Measurements from ENCODE around the gene RPUSD4.
"Not testable (repeated sequence)": the region's sequence is repeated elsewhere in the genome, so short reads cannot be mapped to it uniquely, and the experiment has no call there.

The RPUSD4 gene

GRCh38 chr11:126211236-126212088 is at the start of gene RPUSD4, which contains the start of gene FAM118B:
Gene RPUSD4, minus strand, starts transcription at chr11:126211650. Its CDS starts 12 bp downstream, at chr11:126211638.
Gene FAM118B, plus strand, starts transcription at chr11:126211782. Its CDS starts 23,220 bp downstream, at chr11:126235002.
- intact Hi-C loops (cut with DNase I): loop anchor here (5.0 kb wide), 1 partner anchor 56 kb away; the partner anchor contains the start of genes FOXRED1 and SRPRA
- DNase-seq: peak; percentile 97 to 100 (median 99)

- peak in 6 of 42 donors; percentile 22 to 57 (median 44) for DNase-seq
- intact Hi-C loops (cut with DNase I): no loop called here
Measured at GRCh38 chr11:126257764-126258163, 46.3 kb upstream of the RPUSD4 start.

DNA sequence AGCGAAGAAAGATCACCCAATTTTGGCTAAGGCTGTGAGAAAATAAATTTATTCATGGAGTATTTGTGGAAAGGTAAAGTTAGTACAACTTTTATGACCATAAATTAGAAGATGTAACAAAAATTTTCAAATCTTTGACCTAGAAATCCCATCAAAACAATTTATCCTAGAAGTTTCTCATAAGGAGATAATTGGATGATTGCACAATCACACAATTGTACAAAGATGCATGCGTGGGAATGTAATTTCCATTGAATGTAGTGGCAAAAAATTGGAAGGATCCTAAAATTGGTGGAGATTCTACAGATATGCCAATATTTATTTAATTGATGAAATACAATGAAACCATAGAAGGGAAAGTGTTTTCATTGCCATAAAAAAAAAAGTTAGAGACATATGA is 45.7 kb upstream of the RPUSD4 start:
- DNase-seq: no peak
- intact Hi-C loops (cut with DNase I): no loop called here

GRCh38 chr11:126256216-126256615 is 44.8 kb upstream of the RPUSD4 start:
- intact Hi-C loops (cut with DNase I): no loop called here
- no peak for DNase-seq

- DNase-seq; intact Hi-C loops (cut with DNase I): not testable (repeated sequence)
Measured at GRCh38 chr11:126255507-126255906, 44.1 kb upstream of the RPUSD4 start.

- intact Hi-C loops (cut with DNase I): no loop called here
- no peak for DNase-seq
Measured at GRCh38 chr11:126254819-126255218, 43.4 kb upstream of the RPUSD4 start.

DNA sequence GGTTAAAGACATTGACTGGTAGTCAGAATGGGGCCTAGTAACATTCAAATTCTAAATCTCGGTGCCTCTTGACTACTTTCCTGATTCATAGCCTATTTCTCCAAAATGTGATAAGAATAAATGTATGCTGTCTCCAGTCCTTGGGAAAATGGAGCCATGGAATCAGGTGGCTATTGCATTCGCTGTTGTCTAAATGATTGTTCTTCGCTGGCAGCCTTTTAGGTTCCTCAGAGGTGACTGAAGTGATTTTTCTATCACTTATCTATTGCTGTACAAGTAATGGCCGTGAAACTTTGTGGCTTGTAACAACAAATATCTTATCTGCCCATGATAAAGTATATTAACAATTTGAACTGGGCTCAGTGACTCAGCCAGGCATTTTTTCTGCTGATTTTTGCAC is 41.8 kb upstream of the RPUSD4 start:
- no peak for DNase-seq
- intact Hi-C loops (cut with DNase I): no loop called here

DNA sequence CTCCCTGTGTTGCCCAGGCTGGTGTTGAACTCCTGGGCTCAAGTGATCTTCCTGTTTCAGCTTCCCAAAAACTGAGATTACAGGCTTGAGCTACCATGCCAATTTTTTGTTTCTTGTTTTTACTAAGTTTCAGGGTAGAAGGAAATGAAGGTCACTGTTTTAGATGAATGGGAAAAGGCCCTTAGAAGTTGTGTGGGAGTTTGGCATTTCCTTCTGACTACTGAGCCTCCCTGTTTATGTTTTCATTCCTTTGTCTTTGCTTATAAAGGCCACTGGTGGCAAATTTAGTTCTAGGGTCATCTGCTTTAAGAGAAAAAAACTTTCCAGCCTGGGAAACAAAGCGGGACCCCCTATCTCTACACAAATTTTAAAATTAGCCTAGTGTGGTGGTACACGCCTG is 35.2 kb upstream of the RPUSD4 start:
- DNase-seq: no peak
- intact Hi-C loops (cut with DNase I): no loop called here

DNA sequence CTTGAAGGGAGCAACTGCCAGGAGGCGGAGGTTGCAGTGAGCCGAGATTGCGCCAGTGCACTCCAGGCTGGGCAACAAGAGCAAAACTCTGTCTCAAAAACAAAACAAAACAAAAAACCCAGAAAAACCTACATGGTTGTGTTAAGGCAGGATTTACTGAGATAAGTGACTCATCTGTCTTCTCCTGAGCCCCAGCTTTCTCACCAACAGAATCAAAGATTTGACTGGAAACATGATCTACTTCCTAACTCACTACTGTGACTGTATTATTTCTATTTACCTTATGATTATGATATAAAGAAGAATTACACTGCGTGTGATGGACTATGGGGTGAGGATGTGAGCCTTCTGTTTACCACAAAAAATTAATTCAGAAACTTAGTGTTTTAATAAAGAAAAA is 21.9 kb upstream of the RPUSD4 start:
- intact Hi-C loops (cut with DNase I): no loop called here
- DNase-seq: no peak

DNA sequence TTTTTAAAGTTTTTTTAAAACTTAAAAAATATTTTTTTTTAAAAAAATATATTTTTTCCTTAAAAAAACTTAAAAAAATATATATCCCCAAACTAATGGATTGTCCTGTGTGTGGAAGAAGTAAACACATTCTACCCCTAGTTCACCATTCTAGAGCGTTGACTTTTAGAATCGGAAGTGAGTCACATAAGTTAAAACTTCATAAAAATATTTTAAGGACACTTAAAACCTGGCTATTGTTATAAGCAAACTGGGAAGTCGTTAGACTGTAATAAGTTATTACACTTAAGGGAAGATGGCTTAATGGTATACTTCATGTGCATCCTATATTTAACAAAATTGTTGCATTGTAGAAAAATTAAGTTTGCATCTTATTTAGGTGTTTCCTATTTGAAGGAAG is 21.2 kb upstream of the RPUSD4 start:
- DNase-seq: no peak
- intact Hi-C loops (cut with DNase I): no loop called here

- intact Hi-C loops (cut with DNase I): no loop called here
- DNase-seq: no peak
Measured at GRCh38 chr11:126231725-126232459, 20.4 kb upstream of the RPUSD4 start.

DNA sequence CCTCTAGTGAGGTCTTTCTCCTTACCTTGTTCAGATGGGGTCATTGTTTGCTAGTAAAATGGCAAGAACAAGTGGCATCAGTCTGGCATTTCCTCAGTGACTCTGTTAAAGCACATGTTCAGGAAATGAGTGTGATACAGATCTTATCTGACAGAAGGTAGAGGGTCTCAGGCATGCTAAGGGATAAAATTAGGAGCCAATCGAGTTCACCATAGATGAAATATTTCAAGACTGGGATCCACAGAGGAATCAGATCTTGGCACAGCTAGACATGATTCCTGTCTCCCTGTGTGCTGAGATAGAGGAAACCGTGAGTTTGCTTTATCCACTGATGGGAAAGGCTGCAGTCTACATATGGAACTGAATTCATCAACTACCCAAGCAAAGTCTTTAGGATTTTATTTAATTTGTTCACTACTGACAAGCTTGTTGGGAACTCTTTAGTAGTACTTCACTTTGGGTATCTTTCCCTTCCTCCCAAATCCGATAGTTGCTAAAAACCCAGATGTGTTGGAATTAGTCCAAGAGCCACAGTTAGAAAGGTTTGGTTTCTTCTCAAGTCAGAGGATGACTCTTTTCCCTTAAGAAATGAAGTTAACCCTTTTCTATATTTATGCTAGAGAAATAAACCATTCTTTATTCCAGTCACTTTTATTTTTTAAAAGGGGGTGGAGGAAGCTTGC is 18.5 kb upstream of the RPUSD4 start:
- intact Hi-C loops (cut with DNase I): no loop called here
- DNase-seq: no peak

DNA sequence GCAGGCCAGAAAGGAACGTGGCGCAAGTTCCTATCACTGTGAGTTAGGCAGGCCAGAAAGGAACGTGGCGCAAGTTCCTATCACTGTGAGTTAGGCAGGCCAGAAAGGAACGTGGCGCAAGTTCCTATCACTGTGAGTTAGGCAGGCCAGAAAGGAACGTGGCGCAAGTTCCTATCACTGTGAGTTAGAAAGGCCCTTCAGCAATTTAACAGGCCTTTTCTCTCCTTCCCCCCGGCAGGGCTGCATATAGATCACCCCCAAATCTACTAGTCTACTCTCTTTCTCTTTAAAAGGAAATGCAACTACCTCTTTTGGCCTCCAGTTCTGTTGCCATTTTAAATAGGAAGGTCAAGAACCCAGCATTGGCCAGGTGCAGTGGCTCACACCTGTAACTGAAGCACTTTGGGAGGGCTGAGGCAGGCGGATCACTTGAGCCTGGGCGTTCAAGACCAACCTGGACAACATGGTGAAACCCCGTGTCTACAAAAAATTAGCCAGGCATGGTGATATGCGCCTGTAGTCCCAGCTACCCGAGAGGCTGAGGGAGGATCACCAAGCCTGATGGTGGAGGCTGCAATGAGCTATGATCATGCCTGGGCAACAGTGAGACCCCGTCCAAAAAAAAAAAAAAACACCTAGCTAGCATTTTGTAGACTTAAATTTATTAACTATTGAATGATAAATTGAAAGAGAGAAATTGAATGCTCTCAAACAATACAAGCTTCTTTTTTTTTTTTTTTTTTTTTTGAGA is 15.1 kb upstream of the RPUSD4 start:
- no peak for DNase-seq
- intact Hi-C loops (cut with DNase I): no loop called here

DNA sequence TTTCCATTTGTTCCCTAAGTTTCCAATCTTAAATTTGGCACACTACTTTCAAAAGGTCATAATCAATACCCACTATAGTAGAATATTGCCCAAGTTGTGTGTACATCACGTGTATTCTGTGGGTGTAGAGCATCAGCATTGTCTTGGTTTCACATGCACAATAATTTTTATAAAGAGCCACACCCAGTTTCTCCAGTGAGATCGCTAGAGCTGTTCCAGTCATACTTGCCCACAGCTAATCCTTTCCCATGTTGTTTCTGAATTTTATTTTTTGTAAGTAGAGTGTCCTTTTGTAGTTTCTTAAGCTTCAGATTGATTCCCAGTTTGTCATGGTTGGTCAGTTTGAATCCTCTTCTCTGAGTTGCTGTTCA is 13.8 kb upstream of the RPUSD4 start:
- intact Hi-C loops (cut with DNase I): no loop called here
- DNase-seq: no peak

DNA sequence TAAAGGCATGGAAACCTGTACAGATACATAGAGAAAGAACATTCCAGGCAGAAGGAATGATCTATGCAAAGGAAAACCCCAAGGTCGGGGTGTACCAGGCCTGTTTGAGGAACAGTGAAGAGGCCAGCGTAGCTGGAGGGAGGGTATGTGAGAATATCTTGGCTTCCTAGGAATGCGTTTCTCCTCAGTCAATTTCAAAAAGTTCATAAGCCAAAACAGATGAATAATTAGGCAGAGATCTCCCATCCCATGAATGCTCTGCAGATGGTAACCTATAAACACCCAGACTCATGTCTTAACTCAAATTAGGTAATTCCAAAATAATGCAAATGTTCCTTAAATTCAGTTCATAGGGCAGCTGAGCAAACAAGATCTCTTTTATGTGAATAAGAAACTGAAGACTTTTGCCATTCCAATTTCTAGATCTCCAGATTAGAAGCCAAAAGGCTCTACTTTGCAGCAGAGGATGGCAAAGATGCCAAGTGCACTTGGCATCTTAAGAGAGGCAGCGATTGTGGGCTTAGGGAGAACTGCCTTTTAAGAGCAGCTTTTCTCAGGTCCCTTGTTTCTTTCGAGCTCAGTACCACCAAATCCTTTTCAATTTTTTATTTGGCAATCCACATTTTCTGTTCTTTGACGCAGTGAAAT is 13.3 kb upstream of the RPUSD4 start:
- intact Hi-C loops (cut with DNase I): no loop called here
- DNase-seq: no peak

DNA sequence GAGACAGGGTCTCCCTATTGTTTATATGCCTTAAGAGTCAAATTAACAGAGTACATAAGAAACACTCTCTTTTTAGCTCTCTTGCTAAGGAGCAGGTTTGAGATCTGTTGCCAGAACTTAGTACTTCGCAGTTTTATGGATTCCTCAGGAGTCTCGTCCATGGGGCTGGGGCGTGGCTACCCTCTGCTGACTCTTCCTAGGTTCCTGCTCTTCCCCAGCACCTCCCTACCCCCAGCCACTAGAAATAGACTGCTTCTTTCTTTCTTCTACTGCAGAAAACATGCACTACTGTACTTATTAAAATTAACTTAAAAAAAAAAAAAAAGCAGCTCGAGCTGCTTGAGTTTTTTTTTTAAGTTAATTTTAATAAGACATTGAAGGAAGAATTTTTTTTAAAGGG is 8.1 kb upstream of the RPUSD4 start:
- intact Hi-C loops (cut with DNase I): no loop called here
- peak in 1 of 42 donors; percentile 24 for DNase-seq

GRCh38 chr11:126217491-126217890 is 6.0 kb upstream of the RPUSD4 start:
- DNase-seq: peak in 1 of 42 donors; percentile 23

GRCh38 chr11:126216526-126217305 is 5.3 kb upstream of the RPUSD4 start:
- peak in 25 of 42 donors; percentile 18 to 70 (median 39) for DNase-seq
- intact Hi-C loops (cut with DNase I): no loop called here

More at GRCh38 chr11:126217491-126217890, 6.0 kb upstream of the RPUSD4 start:
- intact Hi-C loops (cut with DNase I): no loop called here

All from head of caudate nucleus (tissue), 42 donors.